ENCODE measurements around the gene AASDH.

AASDH gene

DNA sequence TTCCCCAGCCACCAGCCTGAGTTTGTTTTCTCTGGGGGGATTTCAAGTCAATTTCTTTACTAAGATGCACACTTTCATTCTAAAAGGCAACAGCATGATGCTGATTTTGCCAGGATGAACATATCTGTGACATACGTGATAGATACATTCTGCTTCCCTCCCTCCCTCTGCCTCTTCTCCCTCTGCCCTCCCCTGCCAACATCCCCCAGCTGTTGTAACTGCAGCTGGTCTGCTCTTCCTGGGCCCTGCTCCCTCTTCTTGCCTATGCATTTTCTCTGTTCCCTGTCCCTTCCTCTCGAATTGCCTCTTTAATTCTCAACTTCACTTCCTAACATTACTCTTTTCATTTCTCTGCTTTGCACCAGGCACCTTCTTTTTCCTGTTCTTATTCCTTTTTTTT, 83.4 kb downstream of the AASDH start:
- DNase-seq (ENCODE audit: low spot score in 2 of 2), result no peak
- in situ Hi-C loops (cut with MboI; ENCODE audit: low sequenced_read_pairs), result loop anchor here (10.0 kb wide), 1 partner anchor 359 kb away; the partner anchor contains the start of gene CEP135
- H3K9me3 ChIP-seq, result no peaks in the 10 kb centered on the region
- H3K36me3 ChIP-seq (replicated peaks), result no peaks in the 10 kb centered on the region
- no peaks in the 10 kb centered on the region for H3K27me3 ChIP-seq (ENCODE audit: low read depth)
- H3K4me3 ChIP-seq, result no peak overlapping the region
- H3K4me1 ChIP-seq, result peaks cover 7% of the 10 kb centered on the region

DNA sequence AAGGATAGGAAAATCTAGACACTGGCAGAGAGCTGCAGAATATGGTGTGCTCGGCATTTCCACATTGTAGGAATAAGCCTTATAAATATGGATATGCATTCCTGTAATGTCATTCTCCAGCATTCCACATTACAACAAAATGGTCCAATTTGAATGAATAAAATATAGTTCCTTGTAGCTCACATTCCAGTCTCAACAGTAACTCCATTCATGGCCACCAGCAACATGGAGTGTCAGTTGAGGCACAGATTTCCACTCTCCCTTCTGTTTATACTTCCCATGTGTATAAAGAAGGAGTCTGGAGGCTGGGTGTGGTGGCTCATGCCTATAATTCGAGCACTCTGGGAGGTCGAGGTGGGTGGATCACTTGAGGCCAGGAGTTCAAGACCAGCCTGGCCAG, 84.5 kb downstream of the AASDH start:
- no peaks in the 10 kb centered on the region for H3K9me3 ChIP-seq
- H3K27me3 ChIP-seq (ENCODE audit: low read depth), result no peaks in the 10 kb centered on the region
- no peak overlapping the region for H3K4me3 ChIP-seq
- no peaks in the 10 kb centered on the region for H3K36me3 ChIP-seq (replicated peaks)
- no peak for DNase-seq (ENCODE audit: low spot score in 2 of 2)
- in situ Hi-C loops (cut with MboI; ENCODE audit: low sequenced_read_pairs), result loop anchor here (10.0 kb wide), 1 partner anchor 358 kb away; the partner anchor contains the start of gene CEP135
- peaks cover 7% of the 10 kb centered on the region for H3K4me1 ChIP-seq

DNA sequence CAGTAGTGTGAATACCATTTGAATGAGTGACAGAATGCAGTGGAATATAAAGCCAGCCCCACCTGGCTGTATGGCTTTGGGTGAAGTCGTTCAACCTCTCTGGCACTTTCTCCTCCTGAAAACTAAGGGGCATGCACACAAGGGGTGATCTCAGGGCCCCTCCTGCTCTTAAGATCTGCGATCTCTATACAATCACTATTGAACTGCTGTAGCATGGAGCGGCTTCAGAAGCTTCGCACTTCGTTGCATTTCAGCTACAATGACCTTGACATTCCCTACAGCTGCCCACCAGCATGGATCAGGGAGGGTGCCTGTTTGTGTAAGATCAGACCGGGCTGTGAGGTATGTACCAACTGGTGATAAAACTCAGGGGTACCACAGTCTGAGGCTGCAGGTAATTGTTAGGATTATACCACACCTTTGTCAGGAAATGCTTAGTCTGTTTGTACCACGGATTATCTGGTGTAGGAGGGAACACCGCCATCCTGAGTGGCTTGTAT, 85.2 kb downstream of the AASDH start:
- no peak for DNase-seq (ENCODE audit: low spot score in 2 of 2)
- Histone ChIP-seq H3K4me1 (peaks cover 7% of the 10 kb centered on the region), H3K27me3 (ENCODE audit: low read depth) (no peaks in the 10 kb centered on the region), H3K4me3 (no peak overlapping the region), H3K36me3 (replicated peaks) (no peaks in the 10 kb centered on the region), H3K9me3 (no peaks in the 10 kb centered on the region)
- in situ Hi-C loops (cut with MboI; ENCODE audit: low sequenced_read_pairs), result loop anchor here (10.0 kb wide), 1 partner anchor 357 kb away; the partner anchor contains the start of gene CEP135

DNA sequence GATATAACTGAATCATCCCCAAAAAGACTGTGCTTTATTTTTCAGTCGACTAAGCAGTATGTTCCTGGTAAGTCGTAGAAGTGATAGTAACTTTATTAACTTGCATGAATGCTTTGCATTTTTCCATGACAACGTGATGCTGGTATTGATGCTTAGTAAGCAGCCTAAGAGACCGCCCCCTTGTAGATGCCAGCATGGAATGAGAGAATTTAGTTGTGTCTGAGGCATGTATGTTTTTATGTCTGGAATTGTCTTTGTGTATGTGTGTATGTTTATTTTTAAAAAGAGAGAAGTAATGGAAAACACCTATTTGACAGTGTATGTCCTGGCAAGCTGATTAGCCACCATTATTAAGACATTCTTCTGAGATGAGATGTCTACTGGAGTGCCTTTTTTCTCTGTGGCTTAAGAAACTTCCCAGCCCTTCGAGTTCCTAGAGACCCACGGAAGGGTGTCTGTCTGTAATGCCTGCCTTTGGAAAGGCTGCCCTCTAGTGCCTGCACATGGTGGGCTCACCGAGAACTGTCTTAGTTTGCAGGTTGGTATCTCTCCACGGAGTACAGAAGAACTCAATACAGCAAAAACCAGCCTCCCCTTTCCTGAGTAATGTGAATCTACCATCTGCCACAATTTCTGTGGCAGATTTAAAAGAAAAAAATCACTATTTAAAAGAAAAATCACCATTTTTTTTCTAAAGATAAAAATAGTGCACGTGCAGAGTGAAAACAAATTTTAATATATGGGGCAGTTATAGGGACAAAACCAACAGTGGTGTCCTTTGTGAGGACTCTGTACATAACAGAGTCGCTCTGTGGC, 85.9 kb downstream of the AASDH start:
- Histone ChIP-seq H3K27me3 (ENCODE audit: low read depth) (no peaks in the 10 kb centered on the region), H3K4me1 (peaks cover 7% of the 10 kb centered on the region), H3K9me3 (no peaks in the 10 kb centered on the region), H3K4me3 (no peak overlapping the region), H3K36me3 (replicated peaks) (no peaks in the 10 kb centered on the region)
- in situ Hi-C loops (cut with MboI; ENCODE audit: low sequenced_read_pairs), result loop anchor here (10.0 kb wide), 1 partner anchor 357 kb away; the partner anchor contains the start of gene CEP135
- peak; percentile 68 to 88 for DNase-seq (ENCODE audit: low spot score in 2 of 2)

DNA sequence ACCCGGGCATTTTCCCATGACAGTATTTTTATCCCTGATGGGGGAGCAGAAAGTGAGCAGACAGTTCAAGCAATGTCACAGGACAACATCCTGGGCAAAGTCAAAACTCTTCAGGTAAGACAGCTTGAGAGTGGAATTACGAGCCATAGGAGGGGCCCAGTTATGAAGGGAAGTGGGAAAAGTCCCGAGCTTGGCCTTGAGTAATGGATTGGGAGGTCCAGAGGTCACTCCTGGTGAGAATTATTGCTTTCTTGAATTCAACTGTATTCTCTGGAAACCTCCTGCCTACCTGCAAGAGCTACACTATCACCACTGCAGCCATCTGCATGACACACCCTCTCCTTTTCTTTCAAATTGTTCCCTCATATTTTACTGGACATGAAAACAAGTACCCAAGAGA, 89.1 kb downstream of the AASDH start:
- Histone ChIP-seq H3K4me1 (peaks cover 7% of the 10 kb centered on the region), H3K36me3 (replicated peaks) (no peaks in the 10 kb centered on the region), H3K9me3 (peaks cover 3% of the 10 kb centered on the region; the same call in 1 of the 2 replicates), H3K27me3 (ENCODE audit: low read depth) (no peaks in the 10 kb centered on the region), H3K4me3 (no peak overlapping the region)
- DNase-seq (ENCODE audit: low spot score in 2 of 2), result no peak
- in situ Hi-C loops (cut with MboI; ENCODE audit: low sequenced_read_pairs), result no loop called here

DNA sequence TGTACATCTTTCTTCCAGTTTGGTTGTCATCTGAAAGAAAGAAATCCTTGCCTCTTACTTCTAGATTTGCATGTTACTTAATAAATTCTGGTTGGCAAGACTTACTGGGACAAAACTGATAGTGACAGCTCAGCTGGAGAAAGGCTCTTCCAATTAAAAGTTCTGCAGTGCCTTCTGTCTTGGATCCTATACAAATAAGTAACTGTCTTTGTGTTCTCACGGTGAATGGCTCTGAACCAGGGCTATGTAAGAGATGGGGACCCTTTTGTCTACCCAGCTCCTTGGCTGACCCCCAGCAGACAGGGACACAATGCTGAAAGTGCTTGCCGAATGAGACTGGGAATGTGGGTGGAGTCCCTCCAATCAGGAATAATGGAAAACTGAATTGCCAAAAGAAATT, 89.5 kb downstream of the AASDH start:
- Histone ChIP-seq H3K4me1 (peaks cover 7% of the 10 kb centered on the region), H3K9me3 (peaks cover 3% of the 10 kb centered on the region; the same call in 1 of the 2 replicates), H3K27me3 (ENCODE audit: low read depth) (no peaks in the 10 kb centered on the region), H3K4me3 (no peak overlapping the region), H3K36me3 (replicated peaks) (no peaks in the 10 kb centered on the region)
- no peak for DNase-seq (ENCODE audit: low spot score in 2 of 2)
- in situ Hi-C loops (cut with MboI; ENCODE audit: low sequenced_read_pairs), result no loop called here

DNA sequence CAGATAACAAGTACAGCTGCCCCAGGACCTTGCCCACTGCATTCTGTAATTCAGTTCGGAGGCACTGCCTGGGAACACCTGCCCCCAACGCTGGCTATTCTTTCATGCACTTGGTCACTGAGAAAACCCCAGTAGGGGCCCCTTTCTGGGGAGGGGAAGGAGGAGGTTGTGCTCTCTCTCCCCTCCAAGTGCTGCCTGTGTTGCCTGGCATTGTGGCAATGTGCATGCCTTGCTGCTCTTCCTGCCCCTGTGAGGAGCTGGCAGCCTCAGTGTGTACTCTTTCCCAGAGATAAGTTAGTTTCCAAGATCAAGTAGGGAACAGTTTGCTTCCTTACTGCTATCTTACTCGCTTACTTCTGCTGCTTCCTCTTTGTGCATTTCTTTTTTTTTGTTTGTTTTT, 90.8 kb downstream of the AASDH start:
- in situ Hi-C loops (cut with MboI; ENCODE audit: low sequenced_read_pairs), result no loop called here

DNA sequence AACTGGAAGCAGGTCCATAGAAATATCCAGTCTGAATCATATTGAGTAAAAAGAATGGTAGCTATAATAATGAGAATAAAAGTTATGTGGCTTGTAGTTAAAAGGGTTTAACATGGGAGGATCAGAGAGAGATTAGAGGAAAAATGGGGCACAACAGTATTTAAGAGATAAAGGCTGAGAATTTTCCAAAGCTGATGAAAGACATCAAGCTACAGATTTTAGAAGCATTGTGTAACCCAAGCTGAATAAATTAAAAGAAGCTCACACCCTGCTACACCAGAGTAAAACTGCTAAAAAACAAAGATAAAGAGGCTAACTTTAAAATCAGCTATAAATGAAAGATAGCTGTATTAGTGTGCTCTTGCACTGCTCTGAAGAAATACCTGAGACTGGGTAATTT, 94.2 kb downstream of the AASDH start:
- DNase-seq (ENCODE audit: low spot score in 2 of 2), result no peak
- Histone ChIP-seq H3K9me3 (peaks cover 3% of the 10 kb centered on the region; the same call in 1 of the 2 replicates), H3K4me3 (no peak overlapping the region), H3K36me3 (replicated peaks) (no peaks in the 10 kb centered on the region), H3K4me1 (peaks cover 10% of the 10 kb centered on the region), H3K27me3 (ENCODE audit: low read depth) (no peaks in the 10 kb centered on the region)
- in situ Hi-C loops (cut with MboI; ENCODE audit: low sequenced_read_pairs), result no loop called here

More for the DNA sequence above, 90.8 kb downstream of the AASDH start:
- DNase-seq (ENCODE audit: low spot score in 2 of 2), result no peak
- no peak overlapping the region for H3K4me3 ChIP-seq
- no peaks in the 10 kb centered on the region for H3K27me3 ChIP-seq (ENCODE audit: low read depth)
- peaks cover 7% of the 10 kb centered on the region for H3K4me1 ChIP-seq
- no peaks in the 10 kb centered on the region for H3K36me3 ChIP-seq (replicated peaks)
- peaks cover 3% of the 10 kb centered on the region; the same call in 1 of the 2 replicates for H3K9me3 ChIP-seq

DNA sequence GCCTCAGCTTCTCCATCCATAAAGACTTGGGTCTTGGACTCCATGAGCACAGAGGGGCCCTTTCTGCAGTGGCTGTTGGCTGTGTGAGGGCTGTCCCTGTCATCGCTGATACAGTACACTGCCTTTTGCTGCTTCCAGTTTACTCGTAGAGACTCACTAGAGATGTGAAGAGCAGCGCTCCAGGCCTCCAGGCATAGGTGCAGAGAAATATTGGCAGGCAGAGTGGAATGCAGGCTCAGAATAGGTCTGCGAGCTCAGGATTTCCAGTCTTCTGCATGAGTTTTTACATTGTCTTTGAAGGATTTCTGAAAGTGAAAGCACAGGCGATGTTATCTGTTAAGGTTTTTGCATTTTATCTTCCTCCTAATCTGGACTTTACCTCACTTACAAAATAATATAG, 97.4 kb downstream of the AASDH start:
- peaks cover 10% of the 10 kb centered on the region for H3K4me1 ChIP-seq
- H3K27me3 ChIP-seq (ENCODE audit: low read depth), result no peaks in the 10 kb centered on the region
- no peak overlapping the region for H3K4me3 ChIP-seq
- H3K36me3 ChIP-seq (replicated peaks), result no peaks in the 10 kb centered on the region
- DNase-seq (ENCODE audit: low spot score in 2 of 2), result peak; percentile 50 to 57
- in situ Hi-C loops (cut with MboI; ENCODE audit: low sequenced_read_pairs), result no loop called here
- H3K9me3 ChIP-seq, result peaks cover 3% of the 10 kb centered on the region; the same call in 1 of the 2 replicates

DNA sequence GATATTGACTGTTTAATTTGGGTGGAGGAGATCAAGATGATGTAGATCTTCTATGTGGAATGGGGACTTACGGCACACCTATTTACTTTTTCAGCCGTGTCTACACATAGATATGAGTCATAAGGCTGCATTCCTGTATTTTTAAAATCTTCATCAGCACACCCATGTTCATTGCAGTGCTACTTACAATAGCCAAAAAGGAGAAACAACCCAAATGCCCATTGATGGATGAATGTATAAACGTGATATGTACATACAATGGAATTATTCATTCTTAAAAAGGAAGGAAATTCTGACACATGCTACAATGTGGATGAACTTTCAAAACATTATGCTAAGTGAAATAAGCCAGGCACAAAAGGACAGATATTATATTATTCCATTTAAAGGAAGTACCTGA, 98.6 kb downstream of the AASDH start:
- Histone ChIP-seq H3K9me3 (peaks cover 2% of the 10 kb centered on the region; the same call in 1 of the 2 replicates), H3K4me1 (peaks cover 10% of the 10 kb centered on the region), H3K27me3 (ENCODE audit: low read depth) (no peaks in the 10 kb centered on the region), H3K36me3 (replicated peaks) (no peaks in the 10 kb centered on the region), H3K4me3 (no peak overlapping the region)
- DNase-seq (ENCODE audit: low spot score in 2 of 2), result no peak
- in situ Hi-C loops (cut with MboI; ENCODE audit: low sequenced_read_pairs), result no loop called here
